ENCODE measurements around the gene FARP1. TPM values are rescaled to one million over a fixed set of nuclear protein-coding genes. Genes with fewer than 3 reads are reported as not detected.

The FARP1 gene
- total and polyA plus RNA-seq, 2 of the 13 experiments (the other 11 are each of a cell fraction or from before 2014, with no cell fraction given), result 70.6 to 126 TPM

- TF ChIP-seq YY1 (IDR thresholded peaks at IDR 0.05; ENCODE audit: insufficient read depth, insufficient replicate concordance, low read depth, low read length), result peak; percentile 19
- no peak for TF ChIP-seq SOX13 (IDR thresholded peaks at IDR 0.05)
- TF ChIP-seq SOX13 (CRISPR knock-in tag; conservative IDR thresholded peaks at IDR 0.05 in 1 of 2, IDR thresholded peaks at IDR 0.05 in 1 of 2), result peak in 1 of 2 experiments; percentile 39; a peak in 1 of 4 replicates
- no peak for TF ChIP-seq ZMAT5 (CRISPR knock-in tag; IDR thresholded peaks at IDR 0.05; ENCODE audit: borderline replicate concordance, low read depth)
- TF ChIP-seq, protein P1, sequence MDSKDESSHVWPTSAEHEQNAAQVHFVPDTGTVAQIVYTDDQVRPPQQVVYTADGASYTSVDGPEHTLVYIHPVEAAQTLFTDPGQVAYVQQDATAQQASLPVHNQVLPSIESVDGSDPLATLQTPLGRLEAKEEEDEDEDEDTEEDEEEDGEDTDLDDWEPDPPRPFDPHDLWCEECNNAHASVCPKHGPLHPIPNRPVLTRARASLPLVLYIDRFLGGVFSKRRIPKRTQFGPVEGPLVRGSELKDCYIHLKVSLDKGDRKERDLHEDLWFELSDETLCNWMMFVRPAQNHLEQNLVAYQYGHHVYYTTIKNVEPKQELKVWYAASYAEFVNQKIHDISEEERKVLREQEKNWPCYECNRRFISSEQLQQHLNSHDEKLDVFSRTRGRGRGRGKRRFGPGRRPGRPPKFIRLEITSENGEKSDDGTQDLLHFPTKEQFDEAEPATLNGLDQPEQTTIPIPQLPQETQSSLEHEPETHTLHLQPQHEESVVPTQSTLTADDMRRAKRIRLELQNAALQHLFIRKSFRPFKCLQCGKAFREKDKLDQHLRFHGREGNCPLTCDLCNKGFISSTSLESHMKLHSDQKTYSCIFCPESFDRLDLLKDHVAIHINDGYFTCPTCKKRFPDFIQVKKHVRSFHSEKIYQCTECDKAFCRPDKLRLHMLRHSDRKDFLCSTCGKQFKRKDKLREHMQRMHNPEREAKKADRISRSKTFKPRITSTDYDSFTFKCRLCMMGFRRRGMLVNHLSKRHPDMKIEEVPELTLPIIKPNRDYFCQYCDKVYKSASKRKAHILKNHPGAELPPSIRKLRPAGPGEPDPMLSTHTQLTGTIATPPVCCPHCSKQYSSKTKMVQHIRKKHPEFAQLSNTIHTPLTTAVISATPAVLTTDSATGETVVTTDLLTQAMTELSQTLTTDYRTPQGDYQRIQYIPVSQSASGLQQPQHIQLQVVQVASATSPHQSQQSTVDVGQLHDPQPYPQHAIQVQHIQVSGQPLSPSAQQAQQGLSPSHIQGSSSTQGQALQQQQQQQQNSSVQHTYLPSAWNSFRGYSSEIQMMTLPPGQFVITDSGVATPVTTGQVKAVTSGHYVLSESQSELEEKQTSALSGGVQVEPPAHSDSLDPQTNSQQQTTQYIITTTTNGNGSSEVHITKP (CRISPR knock-in tag; IDR thresholded peaks at IDR 0.05; ENCODE audit: low read depth), result no peak
- TF ChIP-seq FOSL2 (CRISPR knock-in tag; IDR thresholded peaks at IDR 0.05), result peak; percentile 17; the same call in 1 of the 2 replicates
- no peak for TF ChIP-seq ARNT (IDR thresholded peaks at IDR 0.05)
These were observed 2.0 kb downstream of the FARP1 start (continued) for GRCh38 chr13:98144801-98145350.

DNA sequence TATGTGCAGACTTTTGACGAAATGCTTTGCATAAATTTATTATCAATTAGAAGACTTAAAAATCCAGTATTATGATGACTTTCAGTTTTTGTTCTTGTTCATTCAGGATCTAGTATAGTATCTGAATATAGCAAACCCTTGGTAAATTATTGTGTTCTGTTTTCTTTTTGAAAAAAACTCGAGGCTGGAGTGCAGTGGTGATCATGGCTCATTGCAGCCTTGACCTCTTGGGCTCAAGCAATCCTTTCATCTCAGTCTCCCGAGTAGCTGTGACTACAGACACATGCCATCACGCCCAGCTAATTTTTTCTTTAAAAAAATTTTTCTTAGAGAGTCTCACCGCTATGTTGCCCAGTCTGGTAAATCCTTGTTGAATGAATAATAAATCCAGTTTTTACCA is 4.6 kb downstream of the FARP1 start:
- H3K4me3 ChIP-seq (replicated peaks in 1 of 3; ENCODE audit: insufficient read depth in 1 of 3, low read depth in 2 of 3, low read length in 3 of 3), result peak overlapping the region; percentile 82 to 98 (median 92); a peak in 3 of 6 replicates
- no TSS peak for BruUV-seq (replicated peaks)
- H2AFZ ChIP-seq (ENCODE audit: low read length), result no peak overlapping the region
- peaks cover 0 to 20% of the 10 kb centered on the region in 2 experiments; a peak in 3 of 5 replicates for H3K36me3 ChIP-seq (replicated peaks in 1 of 2; ENCODE audit: control insufficient read depth in 1 of 2, insufficient read depth in 2 of 2, low read length in 2 of 2)
- H4K20me1 ChIP-seq (ENCODE audit: insufficient read depth, low read length), result peaks cover 69% of the 10 kb centered on the region
- H3K27me3 ChIP-seq (ENCODE audit: control insufficient read depth in 1 of 2, insufficient read depth in 2 of 2, low read length in 2 of 2), result no peaks in the 10 kb centered on the region; a peak in 1 of 5 replicates
- in situ Hi-C loops (cut with HindIII; ENCODE audit: extremely low pct_ligation_motif_present, low pct_unique_long_range_greater_than_20kb), result loop anchor here (10.0 kb wide), 1 partner anchor 127 kb away; no protein-coding TSS in a partner anchor
- POLR2A ChIA-PET, result interaction anchor here (0.6 to 2.7 kb wide), 5 partner anchors 14 to 152 kb away, joined by 3 to 9 read pairs (median 5); no protein-coding TSS in a partner anchor
- peak overlapping the region; percentile 83 for H3K27ac ChIP-seq (ENCODE audit: extremely low read length, insufficient read depth, low read length)
- H3K4me1 ChIP-seq (ENCODE audit: insufficient read depth, low read length), result peaks cover 71% of the 10 kb centered on the region
- H3K4me2 ChIP-seq (ENCODE audit: low read depth, low read length), result peak overlapping the region; percentile 86
- DNase-seq (ENCODE audit: low spot score) (peak; percentile 77), FAIRE-seq (peak; percentile 52), ATAC-seq (peak; percentile 5; the same call in 1 of the 3 replicates)
- no peaks in the 10 kb centered on the region for H3K9me3 ChIP-seq (ENCODE audit: low read length)
- intact Hi-C loops (cut with micrococcal nuclease; ENCODE audit: unreplicated experiment), result loop anchor here (1.0 to 10.0 kb wide), 6 partner anchors 13 to 293 kb away; no protein-coding TSS in a partner anchor
- 7% methylated on average over 5 of the region's 5 CpGs for WGBS (ENCODE audit: low lambda C conversion rate)
- CTCF ChIA-PET (ENCODE audit: low intra/inter-chr PET ratio, low total read pairs), result interaction anchor here (1.0 kb wide), 1 partner anchor 14 kb away, joined by 3 read pairs; no protein-coding TSS in a partner anchor
- peaks cover 87% of the 10 kb centered on the region for H3K79me2 ChIP-seq (ENCODE audit: insufficient read depth, low read length)
- H3K9ac ChIP-seq (ENCODE audit: insufficient read depth, low read depth, low read length), result peak overlapping the region; percentile 66
- no peak for TF ChIP-seq FOXP1 (IDR thresholded peaks at IDR 0.05)
- peak; percentile 56 for TF ChIP-seq FOXP1 (CRISPR knock-in tag; IDR thresholded peaks at IDR 0.05)
- TF ChIP-seq ZNF510 (CRISPR knock-in tag; IDR thresholded peaks at IDR 0.05; ENCODE audit: low read depth), result no peak
- TF ChIP-seq ZNF382 (CRISPR knock-in tag; IDR thresholded peaks at IDR 0.05; ENCODE audit: borderline replicate concordance), result no peak
- no peak for TF ChIP-seq ATM (IDR thresholded peaks at IDR 0.05; ENCODE audit: borderline replicate concordance)
- TF ChIP-seq, protein P2, sequence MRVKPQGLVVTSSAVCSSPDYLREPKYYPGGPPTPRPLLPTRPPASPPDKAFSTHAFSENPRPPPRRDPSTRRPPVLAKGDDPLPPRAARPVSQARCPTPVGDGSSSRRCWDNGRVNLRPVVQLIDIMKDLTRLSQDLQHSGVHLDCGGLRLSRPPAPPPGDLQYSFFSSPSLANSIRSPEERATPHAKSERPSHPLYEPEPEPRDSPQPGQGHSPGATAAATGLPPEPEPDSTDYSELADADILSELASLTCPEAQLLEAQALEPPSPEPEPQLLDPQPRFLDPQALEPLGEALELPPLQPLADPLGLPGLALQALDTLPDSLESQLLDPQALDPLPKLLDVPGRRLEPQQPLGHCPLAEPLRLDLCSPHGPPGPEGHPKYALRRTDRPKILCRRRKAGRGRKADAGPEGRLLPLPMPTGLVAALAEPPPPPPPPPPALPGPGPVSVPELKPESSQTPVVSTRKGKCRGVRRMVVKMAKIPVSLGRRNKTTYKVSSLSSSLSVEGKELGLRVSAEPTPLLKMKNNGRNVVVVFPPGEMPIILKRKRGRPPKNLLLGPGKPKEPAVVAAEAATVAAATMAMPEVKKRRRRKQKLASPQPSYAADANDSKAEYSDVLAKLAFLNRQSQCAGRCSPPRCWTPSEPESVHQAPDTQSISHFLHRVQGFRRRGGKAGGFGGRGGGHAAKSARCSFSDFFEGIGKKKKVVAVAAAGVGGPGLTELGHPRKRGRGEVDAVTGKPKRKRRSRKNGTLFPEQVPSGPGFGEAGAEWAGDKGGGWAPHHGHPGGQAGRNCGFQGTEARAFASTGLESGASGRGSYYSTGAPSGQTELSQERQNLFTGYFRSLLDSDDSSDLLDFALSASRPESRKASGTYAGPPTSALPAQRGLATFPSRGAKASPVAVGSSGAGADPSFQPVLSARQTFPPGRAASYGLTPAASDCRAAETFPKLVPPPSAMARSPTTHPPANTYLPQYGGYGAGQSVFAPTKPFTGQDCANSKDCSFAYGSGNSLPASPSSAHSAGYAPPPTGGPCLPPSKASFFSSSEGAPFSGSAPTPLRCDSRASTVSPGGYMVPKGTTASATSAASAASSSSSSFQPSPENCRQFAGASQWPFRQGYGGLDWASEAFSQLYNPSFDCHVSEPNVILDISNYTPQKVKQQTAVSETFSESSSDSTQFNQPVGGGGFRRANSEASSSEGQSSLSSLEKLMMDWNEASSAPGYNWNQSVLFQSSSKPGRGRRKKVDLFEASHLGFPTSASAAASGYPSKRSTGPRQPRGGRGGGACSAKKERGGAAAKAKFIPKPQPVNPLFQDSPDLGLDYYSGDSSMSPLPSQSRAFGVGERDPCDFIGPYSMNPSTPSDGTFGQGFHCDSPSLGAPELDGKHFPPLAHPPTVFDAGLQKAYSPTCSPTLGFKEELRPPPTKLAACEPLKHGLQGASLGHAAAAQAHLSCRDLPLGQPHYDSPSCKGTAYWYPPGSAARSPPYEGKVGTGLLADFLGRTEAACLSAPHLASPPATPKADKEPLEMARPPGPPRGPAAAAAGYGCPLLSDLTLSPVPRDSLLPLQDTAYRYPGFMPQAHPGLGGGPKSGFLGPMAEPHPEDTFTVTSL (CRISPR knock-in tag; IDR thresholded peaks at IDR 0.05; ENCODE audit: borderline replicate concordance), result peak; percentile 24; the same call in 1 of the 2 replicates
- peak; percentile 71 for TF ChIP-seq FOSL2 (CRISPR knock-in tag; IDR thresholded peaks at IDR 0.05)

Data from HepG2 (cell line).